NCI-H446 treated with DMSO at 0.1 percent for 48 hours (cell line): ENCODE data around the gene SPTLC2.
"Not testable (repeated sequence)": the region's sequence is repeated elsewhere in the genome, so short reads cannot be mapped to it uniquely, and the experiment has no call there.

Experiments
- DNase-seq: peaks from one replicate; lab custom pipeline; 2025; lab: John Stamatoyannopoulos, UW

SPTLC2 gene

DNA sequence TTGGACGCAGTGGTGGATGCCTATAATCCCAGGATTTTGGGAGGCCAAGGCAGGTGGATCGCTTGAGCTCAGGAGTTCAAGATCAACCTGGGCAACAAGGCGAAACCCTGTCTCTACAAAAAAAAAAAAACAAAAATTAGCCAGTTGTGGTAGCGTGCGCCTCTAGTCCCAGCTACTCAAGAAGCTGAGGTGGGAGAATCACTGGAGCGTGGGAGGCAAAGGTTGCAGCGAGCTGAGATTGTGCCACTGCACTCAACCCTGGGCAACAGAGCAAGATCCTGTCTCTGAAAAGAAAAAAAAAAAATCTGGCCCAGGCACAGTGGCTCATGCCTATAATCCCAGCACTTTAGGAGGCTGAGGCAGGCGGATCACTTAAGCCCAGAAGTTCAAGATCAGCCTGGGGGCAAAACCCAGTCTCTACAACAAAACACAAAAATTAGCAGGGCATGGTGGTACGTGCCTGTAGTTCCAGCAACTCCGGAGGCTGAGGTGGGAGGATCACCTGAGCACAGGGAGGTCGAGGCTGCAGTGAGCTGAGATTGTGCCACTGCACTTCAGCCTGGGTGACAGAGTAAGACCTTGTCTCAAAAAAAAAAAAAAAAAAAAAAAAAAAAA is 27.9 kb downstream of the SPTLC2 start:
- DNase-seq, result not testable (repeated sequence)

DNA sequence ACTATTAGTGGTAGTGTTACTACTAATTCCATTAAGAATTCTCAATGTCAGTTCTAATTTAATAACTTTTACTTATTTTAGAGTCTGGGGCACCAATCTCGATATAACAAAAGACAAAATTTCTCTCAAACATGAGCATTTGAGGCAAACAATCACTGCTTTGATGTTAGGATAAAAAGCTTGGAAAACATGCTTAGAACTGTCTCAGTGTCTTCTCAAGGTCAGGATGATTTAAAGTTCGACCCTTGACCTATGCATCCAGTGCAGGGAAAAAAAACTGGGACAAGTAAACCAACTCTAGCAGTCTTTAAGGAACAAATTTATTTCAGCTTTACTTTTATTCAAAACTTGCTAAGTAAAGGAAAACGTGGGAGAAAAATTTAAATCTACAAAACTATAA is 31.1 kb downstream of the SPTLC2 start:
- no peak for DNase-seq

DNA sequence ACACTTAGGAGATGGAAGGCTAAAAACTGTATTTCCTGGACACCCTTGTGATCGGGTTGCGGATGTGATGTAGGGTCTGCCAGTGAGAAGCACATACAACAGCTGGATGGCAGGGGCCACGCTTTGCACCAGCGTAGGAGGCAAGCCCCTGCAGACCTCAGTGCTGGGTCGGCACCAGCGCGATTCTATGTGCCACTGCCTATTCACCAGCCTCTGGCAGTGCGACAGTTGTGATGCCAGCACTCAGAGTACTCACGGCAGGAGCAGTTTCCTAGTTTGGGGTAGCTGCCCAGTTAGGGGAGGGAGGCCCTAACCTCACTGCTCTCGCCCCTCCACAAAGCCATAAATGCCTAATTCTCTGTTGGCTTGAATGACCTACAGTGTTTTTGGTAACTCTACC is 31.6 kb downstream of the SPTLC2 start:
- DNase-seq, result no peak

DNA sequence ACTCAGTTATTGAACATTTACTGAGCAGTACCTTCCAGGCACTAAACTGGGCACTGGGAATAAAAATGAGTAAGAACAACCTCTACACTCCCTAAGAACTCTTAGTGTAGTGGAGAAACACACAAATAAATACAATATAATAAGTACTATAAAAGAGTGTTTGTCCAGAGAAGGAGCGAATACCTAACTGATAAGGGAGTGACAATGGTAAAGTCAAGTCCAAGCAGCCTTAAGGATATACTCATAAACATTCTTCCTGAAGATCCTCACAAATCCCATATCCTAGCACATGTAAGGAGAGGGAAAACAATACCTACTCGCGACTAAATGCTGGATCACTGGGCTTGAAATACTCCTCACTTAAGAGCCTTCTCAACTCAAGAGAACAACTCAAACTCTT is 32.8 kb downstream of the SPTLC2 start:
- DNase-seq, result no peak

DNA sequence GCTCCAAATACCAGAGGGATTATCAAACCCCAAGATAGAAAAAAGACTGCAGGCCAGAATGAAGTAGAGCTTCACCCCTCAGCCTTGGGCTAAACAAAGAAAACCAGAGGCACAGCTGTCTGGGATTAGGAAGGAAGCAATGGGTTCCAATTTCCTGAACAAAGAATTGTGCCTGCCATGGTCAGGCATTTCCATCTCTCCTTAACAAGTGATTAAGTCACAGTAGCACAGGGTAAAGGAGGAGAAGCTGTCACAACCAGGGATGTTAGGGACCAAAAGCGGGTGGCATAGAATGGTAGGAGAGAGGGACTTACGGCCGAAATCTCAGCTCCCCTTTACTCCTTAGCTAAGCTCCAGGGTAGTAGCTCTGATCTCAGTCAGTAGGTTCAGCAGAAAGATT is 33.9 kb downstream of the SPTLC2 start:
- DNase-seq, result no peak

DNA sequence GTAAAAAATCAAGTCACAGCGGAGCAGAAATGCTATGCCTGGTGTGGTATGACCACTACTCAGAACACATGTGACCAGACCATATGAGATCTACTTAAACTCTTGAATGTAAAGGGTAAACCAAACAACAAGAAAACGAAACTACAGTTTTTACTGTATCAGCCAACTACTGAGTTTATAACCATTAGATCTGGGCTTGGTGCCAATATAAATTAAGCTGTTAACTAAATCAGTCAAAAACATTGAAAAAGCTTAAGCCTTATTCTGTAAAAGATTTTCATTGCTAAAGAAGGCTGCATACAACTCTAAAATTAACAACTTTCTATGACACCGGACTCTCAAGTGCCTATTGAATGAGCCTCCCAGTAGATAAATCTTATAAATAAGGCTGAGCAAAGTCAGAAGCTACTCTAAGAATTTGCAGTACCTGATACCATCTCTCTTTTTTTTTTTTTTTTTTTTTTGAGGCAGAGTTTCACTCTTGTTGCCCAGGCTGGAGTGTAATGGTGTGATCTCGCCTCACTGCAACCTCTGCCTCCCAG is 35.4 kb downstream of the SPTLC2 start:
- DNase-seq, result peak; percentile 11

DNA sequence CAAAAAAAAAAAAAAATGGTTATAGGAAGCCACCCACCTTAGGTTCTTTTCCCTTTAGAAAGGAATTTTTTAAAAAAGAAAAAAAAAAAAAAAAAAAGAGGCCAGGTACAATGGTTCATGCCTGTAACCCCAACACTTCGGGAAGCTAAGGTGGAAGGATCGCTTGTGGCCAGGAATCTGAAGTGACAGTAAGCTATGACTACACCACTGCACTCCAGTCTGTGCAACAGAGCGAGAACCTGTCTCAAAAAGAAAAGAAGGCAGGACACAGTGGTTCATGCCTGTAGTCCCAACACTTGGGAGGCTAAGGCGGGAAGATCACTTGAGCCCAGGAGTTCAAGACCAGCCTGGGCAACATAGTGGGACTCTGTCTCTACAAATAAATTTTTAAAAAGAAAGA is 36.0 kb downstream of the SPTLC2 start:
- DNase-seq, result no peak

DNA sequence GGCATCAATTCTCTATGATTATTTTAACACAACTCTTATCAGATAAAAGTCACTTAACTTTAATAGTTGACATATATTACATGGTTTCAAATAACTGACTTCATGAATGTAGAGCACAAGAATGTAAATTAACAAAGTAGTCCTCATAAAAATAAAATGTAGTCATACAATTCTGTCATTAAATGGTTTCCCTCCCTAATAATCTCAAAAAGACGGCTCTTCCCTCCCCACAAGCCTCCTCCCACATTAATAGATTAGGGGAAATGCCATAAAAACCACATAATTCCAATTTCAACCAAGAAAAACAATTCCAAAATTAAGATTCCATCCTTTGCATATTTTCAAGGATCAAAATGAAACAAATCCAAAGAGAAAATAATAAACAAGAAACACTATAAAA is 36.7 kb downstream of the SPTLC2 start:
- no peak for DNase-seq

DNA sequence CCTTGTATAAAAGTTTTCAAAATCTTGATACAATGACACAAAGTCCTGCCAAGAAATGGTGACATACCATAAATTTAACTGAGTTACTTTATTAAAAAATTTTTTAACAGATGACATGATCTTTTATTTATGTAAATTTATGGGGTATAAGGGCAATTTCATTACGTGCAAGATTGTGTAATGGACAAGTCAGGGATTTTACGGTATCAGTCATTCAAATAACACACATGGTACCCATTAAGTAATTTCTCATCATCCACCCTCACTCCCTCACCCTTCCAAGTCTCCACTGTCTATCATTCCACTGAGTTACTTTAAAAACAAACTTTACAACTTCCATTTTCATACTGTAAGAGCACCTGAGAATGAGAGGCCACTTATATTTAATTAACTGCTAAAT is 37.4 kb downstream of the SPTLC2 start:
- no peak for DNase-seq

DNA sequence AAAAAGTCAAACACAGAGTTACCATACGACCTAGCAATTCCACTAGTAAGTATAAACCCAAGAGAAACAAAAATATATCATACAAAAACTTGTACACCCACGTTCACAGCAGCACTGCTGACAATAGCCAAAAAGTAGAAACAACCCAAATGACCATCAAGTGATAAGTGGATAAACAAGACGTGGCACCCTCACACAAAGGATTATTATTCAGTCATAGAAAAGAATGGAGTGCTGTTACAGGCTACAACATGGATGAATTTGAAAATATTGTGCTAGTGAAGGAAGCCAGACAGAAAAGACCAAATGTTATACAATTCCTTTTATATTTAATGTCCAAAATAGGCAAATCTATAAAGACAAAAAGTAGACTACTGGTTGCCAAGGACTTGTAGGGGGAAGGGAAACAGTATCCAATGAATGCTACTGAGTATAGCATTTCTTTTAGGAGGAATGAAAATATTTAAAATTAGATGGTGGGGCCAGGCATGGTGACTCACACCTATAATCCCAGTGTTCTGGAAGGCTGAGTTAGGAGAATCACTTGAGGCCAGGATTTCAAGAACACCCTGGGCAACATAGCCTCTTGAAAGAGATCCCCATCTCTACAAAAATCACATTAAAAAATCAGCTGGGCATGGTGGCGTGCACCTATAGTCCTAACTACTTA is 41.9 kb downstream of the SPTLC2 start:
- no peak for DNase-seq

DNA sequence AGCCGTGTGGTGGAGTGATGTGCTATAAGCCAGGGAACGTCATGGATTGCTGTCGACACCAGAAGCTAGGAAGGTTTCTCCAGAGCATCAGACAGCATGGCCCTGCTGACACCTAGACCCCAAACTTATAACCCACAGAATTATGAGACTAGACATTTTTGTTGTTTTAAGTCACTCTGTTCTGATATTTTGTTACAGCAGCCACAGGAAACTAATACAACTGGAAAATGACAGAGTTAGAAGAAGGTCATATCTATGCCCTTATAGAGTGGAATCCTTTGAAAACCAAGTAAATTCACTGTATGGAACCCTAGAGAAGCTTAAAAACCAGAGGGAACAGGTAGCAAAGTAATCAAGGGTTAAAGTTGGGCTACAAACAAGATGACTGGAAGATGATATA is 42.5 kb downstream of the SPTLC2 start:
- DNase-seq, result no peak

DNA sequence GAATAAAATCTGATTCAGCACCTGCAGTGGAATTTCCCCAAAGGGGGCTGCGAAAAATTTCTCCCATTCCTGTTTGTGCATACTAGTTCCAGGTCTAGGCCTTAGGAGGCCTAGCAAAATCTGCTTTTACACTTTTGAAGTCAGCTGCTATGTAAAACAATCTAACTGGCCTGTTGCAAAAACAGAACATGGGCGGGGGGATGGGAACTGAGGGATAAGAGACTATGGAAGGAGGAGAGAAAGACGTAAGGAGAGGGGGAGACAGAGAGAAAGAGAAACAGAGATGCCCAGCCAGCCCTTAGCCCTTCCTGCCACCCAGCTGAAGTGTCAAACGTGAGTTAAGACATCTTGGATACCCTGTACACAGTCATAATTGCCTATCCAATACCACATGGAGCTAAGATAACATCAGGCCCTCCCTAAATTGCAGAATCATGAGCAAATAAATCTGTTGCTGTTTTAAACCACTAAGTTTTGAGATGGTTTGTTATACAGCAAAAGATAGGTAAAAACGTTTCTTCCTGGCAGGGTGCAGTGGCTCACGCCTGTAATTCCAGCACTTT is 45.6 kb downstream of the SPTLC2 start:
- DNase-seq, result no peak

DNA sequence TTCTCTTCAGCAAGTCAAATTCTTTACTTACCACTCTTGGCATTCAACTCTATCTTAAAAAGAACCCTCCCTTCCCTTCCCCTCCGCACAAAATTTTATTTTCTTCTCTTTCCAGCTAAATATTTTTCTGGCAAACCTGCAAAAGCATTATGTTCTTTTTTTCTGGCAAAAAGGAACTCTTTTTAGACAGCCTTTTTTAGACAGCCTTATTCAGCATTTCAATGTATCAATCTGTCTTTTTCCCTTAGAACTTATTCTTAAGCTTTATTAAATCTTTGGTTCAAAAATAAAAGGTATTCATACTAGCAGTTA is 50.5 kb downstream of the SPTLC2 start:
- no peak for DNase-seq

DNA sequence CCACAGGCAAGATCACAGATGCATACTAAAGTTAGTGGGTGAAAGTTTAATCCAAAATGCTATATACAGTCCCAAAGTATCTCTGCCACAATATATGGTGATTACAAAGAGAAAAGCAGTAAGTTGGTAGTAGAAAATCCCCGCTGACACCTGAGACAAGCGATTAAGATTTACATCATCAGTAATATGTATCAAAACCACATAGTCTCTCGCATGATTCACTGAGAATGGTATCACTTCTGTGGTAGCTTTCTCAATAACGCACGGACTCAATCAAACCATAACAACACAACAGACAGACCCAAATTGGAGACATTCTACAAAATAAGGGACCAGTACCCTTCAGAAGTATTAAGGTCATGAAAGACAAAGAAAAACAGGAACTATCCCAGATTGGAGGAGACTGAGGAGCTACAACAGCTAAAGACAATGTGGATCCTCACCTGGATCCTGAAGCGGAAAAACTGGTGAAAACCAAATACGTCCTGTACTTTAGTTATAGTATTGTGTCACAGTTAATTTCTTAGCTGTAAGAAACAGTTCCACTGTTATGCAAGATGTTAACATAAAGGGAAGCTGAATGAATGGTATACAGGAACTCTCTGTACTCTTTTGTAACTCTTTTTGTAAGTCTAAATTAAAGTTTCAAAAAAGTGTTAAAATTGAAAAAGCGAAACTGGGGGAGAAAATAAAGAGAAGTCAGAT is 51.0 kb downstream of the SPTLC2 start:
- no peak for DNase-seq

DNA sequence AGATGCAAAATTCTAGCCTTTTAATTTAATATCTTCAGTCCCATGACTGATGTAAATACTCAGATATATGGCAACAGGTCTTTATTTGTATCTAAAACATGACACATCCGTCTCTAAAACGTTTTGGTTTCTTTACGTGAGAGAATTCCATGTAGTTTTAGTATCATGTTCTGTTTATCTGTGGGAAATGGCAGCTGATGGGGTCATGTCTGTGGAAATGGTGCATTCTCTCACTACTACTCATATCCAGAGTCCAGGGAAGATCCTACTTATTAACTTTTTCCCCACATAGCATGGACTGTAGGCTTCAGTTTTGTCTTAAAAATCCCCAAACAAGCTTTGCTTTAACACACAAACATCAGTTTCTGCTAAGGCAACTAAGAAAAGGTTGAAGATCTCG is 53.8 kb downstream of the SPTLC2 start:
- DNase-seq, result no peak

DNA sequence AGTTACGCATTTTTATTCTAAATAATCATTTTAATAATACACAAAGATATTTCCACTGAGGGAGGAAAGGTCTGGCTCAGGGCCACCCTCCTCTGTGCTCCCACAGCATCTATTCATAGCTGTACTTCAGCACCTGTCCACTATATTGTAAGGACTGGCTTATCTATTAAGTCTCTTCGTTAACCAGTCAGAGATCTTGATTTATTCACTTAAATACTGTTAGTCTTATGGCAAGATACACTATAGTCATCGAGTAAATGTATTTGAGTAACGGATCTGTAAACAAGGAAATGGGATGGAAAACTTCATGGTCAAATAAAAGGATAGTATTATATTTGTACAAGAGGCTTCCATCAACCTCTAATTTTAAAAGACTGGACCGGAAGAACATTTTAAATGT is 54.6 kb downstream of the SPTLC2 start:
- DNase-seq, result no peak

DNA sequence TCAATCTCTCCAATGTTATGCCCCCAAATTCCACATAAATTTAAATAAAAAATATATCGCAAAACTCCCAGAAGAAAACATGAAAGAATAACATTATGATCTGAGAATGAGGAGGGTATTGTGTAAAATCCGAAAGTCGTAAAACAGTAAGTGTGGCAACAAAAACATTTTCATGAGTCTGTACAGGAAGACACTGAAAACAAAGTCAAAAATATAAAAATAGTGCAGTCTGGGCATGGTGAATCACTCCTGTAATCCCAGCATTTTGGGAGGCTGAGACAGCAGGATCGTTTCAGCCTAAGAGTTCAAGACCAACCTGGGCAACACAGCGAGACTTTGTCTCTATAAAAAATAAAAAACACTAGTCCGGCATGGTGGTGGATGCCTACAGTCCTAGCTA is 57.1 kb downstream of the SPTLC2 start:
- no peak for DNase-seq

DNA sequence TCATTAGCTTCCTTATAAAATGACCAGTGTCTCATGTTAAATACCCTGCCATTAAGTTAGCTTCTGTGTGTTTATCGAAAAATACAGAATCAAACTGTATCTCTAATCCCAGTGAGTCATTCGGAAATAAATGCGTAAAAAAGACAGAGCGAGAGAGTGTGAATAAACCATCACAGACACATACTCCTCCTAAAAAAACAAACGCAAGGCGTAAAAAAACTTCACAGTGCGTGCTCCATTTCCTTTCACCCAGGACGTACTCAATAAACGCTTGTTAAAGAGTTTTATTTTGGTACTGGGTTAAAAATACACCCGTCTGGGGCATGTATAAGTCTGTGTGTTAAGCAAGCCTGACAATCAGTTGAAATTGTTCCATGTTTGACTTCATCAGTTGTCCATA is 59.0 kb downstream of the SPTLC2 start:
- DNase-seq, result no peak

DNA sequence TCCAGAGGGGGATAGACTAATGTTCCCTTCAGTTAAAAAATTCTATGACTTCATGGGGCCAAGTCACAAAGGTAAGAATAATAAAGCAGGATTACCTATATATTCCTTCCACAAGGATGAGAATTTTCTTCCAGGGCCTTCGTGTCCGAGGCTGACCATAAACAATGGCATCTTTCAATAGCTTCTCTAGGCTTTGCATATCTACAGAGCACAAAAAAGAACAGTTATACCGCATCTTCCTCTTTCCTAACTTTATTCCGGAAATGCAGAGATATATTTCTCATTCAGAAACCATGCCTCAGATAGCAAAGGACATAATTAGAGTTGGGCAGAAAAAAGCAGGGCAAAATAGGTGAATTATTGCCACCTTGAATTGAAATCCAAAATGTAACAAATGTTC is 59.5 kb downstream of the SPTLC2 start:
- DNase-seq, result no peak

DNA sequence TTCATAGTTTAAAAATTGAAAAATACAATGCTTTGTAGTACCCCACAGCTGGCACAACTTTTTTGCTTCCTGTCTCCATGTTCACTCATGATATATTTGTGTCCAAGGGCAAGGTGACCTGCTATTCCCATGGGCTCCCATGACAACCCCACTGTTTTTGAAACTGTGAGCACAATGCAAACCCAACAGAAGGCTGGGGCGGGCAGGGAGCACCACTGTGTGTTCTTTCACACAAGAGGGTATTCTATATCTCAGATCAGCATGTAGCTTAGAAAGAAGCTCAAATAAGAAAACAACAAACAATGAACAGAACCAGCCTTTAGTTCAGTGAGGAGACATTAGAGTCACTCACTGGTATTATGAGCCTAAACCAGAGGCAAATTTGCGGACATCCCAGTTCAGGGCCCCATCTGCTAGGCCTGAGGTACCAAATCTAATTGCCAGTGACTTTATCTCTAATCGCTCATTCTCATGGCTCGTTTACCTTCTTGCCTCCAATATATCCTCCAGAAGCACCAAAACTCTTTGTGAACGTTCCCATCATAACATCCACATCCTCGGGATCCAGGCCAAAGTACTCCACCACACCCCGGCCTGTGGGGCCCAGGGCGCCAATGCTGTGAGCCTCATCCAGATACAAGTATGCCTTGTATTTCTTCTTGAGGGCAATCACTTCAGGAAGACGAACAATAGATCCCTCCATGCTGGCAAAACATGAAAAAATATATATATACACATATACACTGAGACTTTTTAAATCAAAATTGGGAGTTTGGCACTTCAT is 61.4 kb downstream of the SPTLC2 start:
- DNase-seq, result no peak

DNA sequence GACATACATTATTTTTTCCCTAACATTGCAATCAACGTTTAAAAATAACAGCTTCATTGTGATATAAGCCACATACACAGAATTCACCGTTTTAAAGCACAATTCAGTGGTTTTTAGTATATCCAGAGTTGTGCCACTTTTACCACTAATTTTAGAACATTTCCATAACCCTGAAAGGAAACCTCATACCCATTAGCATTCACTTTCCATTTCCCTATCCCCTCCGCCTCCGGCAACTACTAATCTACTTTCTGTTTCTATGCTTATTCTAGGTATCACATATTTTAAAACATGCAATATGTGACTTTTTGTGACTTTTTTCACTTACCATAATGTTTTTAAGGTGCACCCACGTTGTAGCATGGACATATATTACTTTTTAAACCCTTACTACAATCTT is 62.2 kb downstream of the SPTLC2 start:
- no peak for DNase-seq

DNA sequence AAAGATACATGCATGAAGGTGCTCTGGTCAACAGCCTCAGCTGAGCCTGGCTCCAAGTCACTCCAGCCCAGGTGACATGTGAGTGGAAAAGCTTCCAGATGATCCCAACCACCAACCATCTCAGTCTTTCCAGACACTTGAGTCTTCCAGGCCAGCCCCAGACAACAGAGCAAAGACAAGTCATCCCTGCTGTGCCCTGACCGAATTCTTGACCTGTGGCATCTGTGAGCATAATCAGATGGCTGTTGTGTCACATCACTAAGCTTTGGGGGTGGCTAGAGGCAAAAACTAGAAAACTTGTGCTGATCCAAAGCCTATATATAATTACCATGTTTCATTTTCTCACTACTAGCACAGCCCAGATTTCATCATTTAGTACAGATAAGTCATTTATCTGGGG is 67.0 kb downstream of the SPTLC2 start:
- DNase-seq, result no peak
